Parietal lobe (tissue), 2 donors: ENCODE results near the gene TNPO3. TPM values are rescaled to one million over a fixed set of nuclear protein-coding genes. Genes with fewer than 3 reads are reported as not detected.

Experiments
- small RNA-seq: library from RNA; depleted of rRNA; stranded (forward); fragments of <200 nt; gene quantifications from one replicate; pipeline ENCODE3, GENCODE V24; 2014; ENCODE audit warnings: low replicate concordance
- total RNA-seq: library from RNA; depleted of rRNA; stranded (reverse); fragments of >200 nt; gene quantifications from one replicate; pipeline ENCODE4 v1.2.3, GENCODE V29; 2014

The TNPO3 gene
- total RNA-seq, result 88.9 TPM

DNA sequence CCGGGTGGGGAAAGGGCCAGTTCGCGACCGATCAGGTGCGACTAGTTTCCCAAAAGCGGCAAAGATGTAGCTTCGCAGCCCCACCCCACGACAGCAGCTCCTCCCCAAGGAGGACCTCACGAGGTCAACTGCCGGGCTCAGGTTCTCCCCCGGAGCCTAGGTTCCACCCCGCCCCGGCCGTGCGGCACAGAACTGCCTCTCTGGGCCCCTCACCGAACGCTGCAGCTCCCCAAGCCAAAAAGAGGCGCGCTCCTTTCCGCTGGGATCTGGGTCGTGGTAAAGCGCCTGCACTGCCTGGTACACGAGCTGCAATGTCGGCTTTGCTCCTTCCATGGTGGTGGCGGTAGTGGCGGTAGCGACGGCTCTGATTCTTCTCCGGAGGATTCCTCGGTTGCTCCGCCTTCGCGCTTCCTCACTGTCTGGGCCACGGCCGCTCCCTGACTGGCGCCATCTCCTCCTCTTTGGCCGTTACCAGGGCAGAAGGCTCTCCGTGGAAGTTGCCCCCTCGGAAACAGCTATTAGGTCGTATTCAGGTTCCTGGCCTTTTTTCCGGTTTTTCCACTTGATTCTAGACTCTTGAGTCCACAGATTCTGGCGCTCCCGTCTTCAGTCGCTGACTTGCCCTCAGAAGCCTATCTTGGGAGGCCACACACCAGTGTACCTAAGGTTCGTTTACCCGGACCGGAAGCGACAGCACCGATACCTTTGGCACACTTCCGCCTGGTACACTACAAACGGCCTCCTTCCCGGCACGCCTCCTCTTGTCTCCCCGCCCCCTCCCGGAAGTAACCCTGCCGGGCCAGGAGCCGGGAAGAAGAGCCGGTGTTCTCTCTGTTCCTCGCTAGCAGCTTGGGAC lies at the start of gene TNPO3:
Gene TNPO3 (minus strand): TSS at position 674 of the 856 bp plus-strand sequence. CDS start 341 bp downstream, at position 333.

DNA sequence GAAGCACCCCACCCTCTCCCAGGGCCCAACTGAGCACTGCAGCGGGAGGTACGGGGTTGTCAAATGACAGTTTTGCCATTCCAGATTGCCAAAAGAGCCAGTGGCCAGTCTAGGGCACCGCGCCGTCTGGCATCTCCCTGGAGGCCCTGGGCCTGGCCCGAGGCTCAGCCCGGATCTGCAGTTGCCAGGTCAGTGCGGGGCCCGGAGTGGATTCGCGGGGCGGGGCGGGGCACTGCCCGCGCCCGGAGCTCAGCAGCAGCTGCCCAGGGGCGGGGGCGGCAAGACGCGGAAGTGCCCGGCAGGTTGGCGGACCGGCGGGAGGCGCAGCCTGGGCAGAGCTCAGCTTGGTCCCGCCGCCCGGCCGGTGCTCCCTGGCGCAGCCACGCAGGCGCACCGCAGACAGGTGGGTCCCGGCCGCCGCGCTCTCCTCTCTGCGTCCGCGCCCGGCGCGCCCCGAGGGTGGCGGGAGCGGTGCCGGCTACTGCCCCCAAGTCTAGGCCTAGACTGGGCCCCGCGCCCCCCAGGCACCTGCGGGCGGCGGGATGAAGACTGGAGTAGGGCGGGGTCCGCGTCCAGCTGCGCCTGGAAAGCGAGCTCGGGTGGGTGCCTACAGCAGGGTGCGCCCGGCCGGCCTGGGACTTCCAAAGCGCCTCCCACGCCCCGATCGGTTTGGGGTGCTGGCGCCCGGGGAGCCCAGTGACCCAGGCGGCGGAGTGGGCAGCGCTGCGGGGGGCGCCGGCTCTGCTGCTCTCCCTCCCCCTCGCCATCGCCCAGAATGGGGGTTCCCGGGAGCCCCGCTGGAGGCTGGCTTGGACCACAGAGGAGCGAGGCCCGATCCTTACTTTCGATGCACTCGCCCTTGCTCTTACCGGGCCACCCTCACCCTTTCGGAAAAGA lies 117.0 kb downstream of the TNPO3 start, which contains the start of gene IRF5:
Gene IRF5 (plus strand): TSS at position 281 of the 897 bp plus-strand sequence. CDS start 4,155 bp downstream, outside the sequence.

DNA sequence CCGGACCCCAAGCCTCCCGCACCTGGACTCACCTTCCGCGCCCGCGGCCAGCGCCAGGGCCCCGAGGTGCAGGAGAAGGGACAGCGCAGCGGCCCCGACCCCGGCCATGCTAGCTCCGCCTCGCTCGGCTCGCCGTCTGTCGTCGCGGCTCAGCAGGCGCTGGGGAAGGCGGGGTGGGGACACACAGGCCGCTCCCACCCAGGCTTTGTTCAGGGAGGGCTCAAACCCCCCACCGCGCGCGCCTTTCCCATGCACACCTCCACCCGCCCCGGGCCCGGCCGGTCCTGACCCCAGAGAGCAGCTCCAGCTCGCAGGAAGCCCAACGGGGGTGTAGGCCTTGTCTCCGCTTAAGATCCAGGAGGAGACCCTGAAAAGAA lies 144.4 kb downstream of the TNPO3 start, which contains the start of gene KCP:
Gene KCP (minus strand): TSS at position 141 of the 377 bp plus-strand sequence. CDS start 33 bp downstream, at position 108.

Small RNA genes lying within 50 kb of the gene (small RNA-seq; reads per million reads assigned to genes)
- gene RN7SL306P, result not detected

Other genes starting within 250 kb of the TNPO3 start
- 4.1 TPM for gene FLNC, start 224.7 kb downstream of the TNPO3 start, total RNA-seq
- 86.4 TPM for gene ATP6V1F, start 192.3 kb downstream of the TNPO3 start, total RNA-seq
- gene KCP, start 144.4 kb downstream of the TNPO3 start, total RNA-seq, result 1.3 TPM
- gene IRF5, start 117.2 kb downstream of the TNPO3 start, total RNA-seq, result 1.3 TPM
- gene TSPAN33, start 89.6 kb upstream of the TNPO3 start, total RNA-seq, result 5.6 TPM
- 15.0 TPM for gene SMO, start 133.5 kb upstream of the TNPO3 start, total RNA-seq
- 34.1 TPM for gene AHCYL2, start 169.9 kb upstream of the TNPO3 start, total RNA-seq